PC-9 (cell line): Measurements from ENCODE around the gene CAMTA1. TPM values are rescaled to one million over a fixed set of nuclear protein-coding genes. Genes with fewer than 3 reads are reported as not detected.

ENCODE experiments used
- BruUV-seq: library from RNA; stranded (reverse); fragments of 400-500 nt; replicated peaks from 2 replicates; lab custom pipeline; 2021; lab: Mats Ljungman, UMichigan
- CTCF ChIA-PET: fragments of 300-600 bp; sonication (Branson Sonifier 250); formaldehyde crosslinking; loops from one replicate; lab custom pipeline; 2022; ENCODE audit warnings: antibody characterized with exemption; lab: Charles Lee
- POLR2A ChIA-PET: fragments of 300-600 bp; sonication (Branson Sonifier 250); formaldehyde crosslinking; loops from one replicate; lab custom pipeline; 2022; ENCODE audit warnings: antibody characterized with exemption; ENCODE audit not compliant: unreplicated experiment; lab: Charles Lee
- DNase-seq, 2 experiments: peaks; one replicate each; pipeline versions ENCODE4 v3.0.0 to v3.0.0-alpha.2; 2015 to 2022; ENCODE audit warnings: mixed read lengths in 1 of 2
- H2AFZ ChIP-seq: fragments of 200-600 bp; sonication (generic); 2 replicates; pipeline ENCODE4 v1.8.1; 2017; ENCODE audit warnings: antibody characterized with exemption
- H3F3A ChIP-seq: fragments of 200-600 bp; sonication (generic); 2 replicates; pipeline ENCODE4 v1.8.1; 2017; ENCODE audit warnings: antibody characterized with exemption, mild to moderate bottlenecking, low read depth; ENCODE audit not compliant: insufficient read depth
- H3K27ac ChIP-seq: fragments of 200-600 bp; sonication (generic); 2 replicates; pipeline ENCODE4 v1.6.1; 2016; ENCODE audit warnings: mixed run types
- H3K27me3 ChIP-seq: fragments of 200-600 bp; sonication (generic); 2 replicates; pipeline ENCODE4 v1.6.1; 2016; ENCODE audit warnings: low read depth, mixed run types; ENCODE audit not compliant: insufficient read depth
- H3K36me3 ChIP-seq: fragments of 200-600 bp; sonication (generic); 2 replicates; pipeline ENCODE4 v1.6.1; 2016; ENCODE audit warnings: low read depth, mixed run types
- H3K4me1 ChIP-seq: fragments of 200-600 bp; sonication (generic); replicated peaks from 2 replicates; pipeline ENCODE4 v1.6.1; 2016; ENCODE audit warnings: mixed run types; ENCODE audit not compliant: insufficient read depth
- H3K4me2 ChIP-seq: fragments of 200-600 bp; sonication (generic); 2 replicates; pipeline ENCODE4 v1.6.1; 2017; ENCODE audit warnings: mixed run types
- H3K4me3 ChIP-seq: fragments of 200-600 bp; sonication (generic); 2 replicates; pipeline ENCODE4 v1.6.1; 2016; ENCODE audit warnings: mixed run types
- H3K79me2 ChIP-seq: fragments of 200-600 bp; sonication (generic); 2 replicates; pipeline ENCODE4 v1.6.1; 2017; ENCODE audit warnings: low read depth, mixed run types
- H3K9me2 ChIP-seq: fragments of 200-600 bp; sonication (generic); 2 replicates; pipeline ENCODE4 v1.8.1; 2017; ENCODE audit warnings: mild to moderate bottlenecking; ENCODE audit not compliant: insufficient read depth
- H3K9me3 ChIP-seq: fragments of 200-600 bp; sonication (generic); 2 replicates; pipeline ENCODE4 v1.8.1; 2016; ENCODE audit warnings: low read depth; ENCODE audit not compliant: insufficient read depth
- H4K20me1 ChIP-seq: fragments of 200-600 bp; sonication (generic); 2 replicates; pipeline ENCODE4 v1.8.1; 2017; ENCODE audit not compliant: insufficient read depth
- CTCF ChIP-seq: fragments of 200-600 bp; sonication (generic); conservative IDR thresholded peaks from 2 replicates; pipeline ENCODE4 v1.6.1; 2017; ENCODE audit warnings: mixed run types, antibody characterized with exemption, mild to moderate bottlenecking, moderate library complexity
- EZH2 ChIP-seq: fragments of 200-600 bp; sonication (generic); IDR thresholded peaks from 2 replicates; pipeline ENCODE4 v1.8.0; 2017; ENCODE audit warnings: antibody characterized with exemption, low read depth
- intact Hi-C: fragments of 100-400 bp; cut with micrococcal nuclease; formaldehyde crosslinking; loops from one replicate; pipeline ENCODE4 v1.10.0; 2022; ENCODE audit not compliant: unreplicated experiment
- total RNA-seq: library from RNA; stranded (reverse); gene quantifications from 2 replicates; pipeline ENCODE4 v1.2.3, GENCODE V29; 2021

CAMTA1 gene
- total RNA-seq, 1 experiment from 2014 or later = 72.3 TPM

GRCh38 chr1:7077136-7077535 lies 291.9 kb downstream of the CAMTA1 start:
- Histone ChIP-seq H3K9me2 (no peaks in the 10 kb centered on the region), H2AFZ (no peak overlapping the region), H3K4me1 (no peaks in the 10 kb centered on the region), H3K79me2 (no peaks in the 10 kb centered on the region), H3K27me3 (no peaks in the 10 kb centered on the region), H3K4me2 (no peak overlapping the region), H3K36me3 (no peaks in the 10 kb centered on the region), H3K9me3 (no peaks in the 10 kb centered on the region), H3K4me3 (no peak overlapping the region), H3K27ac (no peak overlapping the region), H3F3A (no peaks in the 10 kb centered on the region), H4K20me1 (no peaks in the 10 kb centered on the region)
- TF ChIP-seq CTCF (no peak), EZH2 (no peak)
- BruUV-seq = no TSS peak
- POLR2A ChIA-PET = no interaction called here
- CTCF ChIA-PET = no interaction called here
- no peak for DNase-seq
- intact Hi-C loops = no loop called here

GRCh38 chr1:7077970-7078369 lies 292.7 kb downstream of the CAMTA1 start:
- no peaks in the 10 kb centered on the region for H3K79me2 ChIP-seq
- H3F3A ChIP-seq = no peaks in the 10 kb centered on the region
- no peak for DNase-seq
- H3K9me2 ChIP-seq = no peaks in the 10 kb centered on the region
- H3K4me2 ChIP-seq = no peak overlapping the region
- ChIA-PET CTCF (no interaction called here), POLR2A (no interaction called here)
- no peaks in the 10 kb centered on the region for H4K20me1 ChIP-seq
- H2AFZ ChIP-seq = no peak overlapping the region
- BruUV-seq = no TSS peak
- H3K9me3 ChIP-seq = no peaks in the 10 kb centered on the region
- TF ChIP-seq EZH2 (no peak), CTCF (no peak)
- H3K27me3 ChIP-seq = no peaks in the 10 kb centered on the region
- intact Hi-C loops = no loop called here
- no peaks in the 10 kb centered on the region for H3K36me3 ChIP-seq
- H3K4me3 ChIP-seq = no peak overlapping the region
- H3K4me1 ChIP-seq = no peaks in the 10 kb centered on the region
- no peak overlapping the region for H3K27ac ChIP-seq

- intact Hi-C loops = no loop called here
- H2AFZ ChIP-seq = no peak overlapping the region
Observed at GRCh38 chr1:7079637-7080036, 294.4 kb downstream of the CAMTA1 start.

More at GRCh38 chr1:7079637-7080036, 294.4 kb downstream of the CAMTA1 start:
- H3K27ac ChIP-seq = no peak overlapping the region
- TF ChIP-seq CTCF (no peak), EZH2 (no peak)
- H3K36me3 ChIP-seq = no peaks in the 10 kb centered on the region
- BruUV-seq = no TSS peak
- no peaks in the 10 kb centered on the region for H3K79me2 ChIP-seq
- CTCF ChIA-PET = no interaction called here
- no peaks in the 10 kb centered on the region for H3K9me2 ChIP-seq
- no peaks in the 10 kb centered on the region for H3K9me3 ChIP-seq
- no peak for DNase-seq
- no peaks in the 10 kb centered on the region for H3K4me1 ChIP-seq
- H3K4me2 ChIP-seq = no peak overlapping the region
- no peaks in the 10 kb centered on the region for H3F3A ChIP-seq
- H4K20me1 ChIP-seq = no peaks in the 10 kb centered on the region
- POLR2A ChIA-PET = no interaction called here
- no peak overlapping the region for H3K4me3 ChIP-seq
- peaks cover 7% of the 10 kb centered on the region; the same call in 1 of the 2 replicates for H3K27me3 ChIP-seq
